Suprapubic skin (tissue), 3 donors: ENCODE data around the gene TFAP2A.

ENCODE experiments used
- EP300 ChIP-seq: sonication (generic); formaldehyde crosslinking; IDR thresholded peaks from one replicate; pipeline ENCODE4 v1.6.1; 2017; ENCODE audit warnings: antibody characterized with exemption
- TF ChIP-seq, protein P1 (sequence below), 2 donors: fragments of 200-600 bp in 1 of 2; fragments of 450-650 bp in 1 of 2; sonication (generic) in 1 of 2; IDR thresholded peaks; one replicate each; pipeline ENCODE4 v1.5.1; 2016 to 2019; ENCODE audit warnings: antibody characterized with exemption in 2 of 2, mild to moderate bottlenecking in 1 of 2, moderate library complexity in 1 of 2

DNA sequence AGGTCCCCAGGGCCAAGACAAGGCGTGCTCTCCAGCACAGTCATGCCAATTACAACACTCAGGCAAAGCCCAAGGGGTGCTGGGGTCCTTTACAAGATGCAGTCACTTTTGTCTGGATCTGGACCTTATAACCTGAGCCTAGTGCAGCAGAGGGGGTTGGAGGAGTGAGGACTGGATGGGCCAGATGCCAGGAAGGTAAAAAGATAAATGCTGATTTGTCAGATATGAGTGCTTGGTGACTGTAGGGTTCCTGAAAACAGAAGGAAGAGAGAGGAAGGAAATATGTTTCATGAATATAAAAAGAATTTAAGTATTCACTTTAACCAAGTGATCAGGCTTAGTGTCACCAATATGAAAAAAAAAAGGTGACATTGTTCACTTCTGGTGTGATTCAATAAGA, 43.4 kb upstream of the TFAP2A start:
- TF ChIP-seq, protein P1, sequence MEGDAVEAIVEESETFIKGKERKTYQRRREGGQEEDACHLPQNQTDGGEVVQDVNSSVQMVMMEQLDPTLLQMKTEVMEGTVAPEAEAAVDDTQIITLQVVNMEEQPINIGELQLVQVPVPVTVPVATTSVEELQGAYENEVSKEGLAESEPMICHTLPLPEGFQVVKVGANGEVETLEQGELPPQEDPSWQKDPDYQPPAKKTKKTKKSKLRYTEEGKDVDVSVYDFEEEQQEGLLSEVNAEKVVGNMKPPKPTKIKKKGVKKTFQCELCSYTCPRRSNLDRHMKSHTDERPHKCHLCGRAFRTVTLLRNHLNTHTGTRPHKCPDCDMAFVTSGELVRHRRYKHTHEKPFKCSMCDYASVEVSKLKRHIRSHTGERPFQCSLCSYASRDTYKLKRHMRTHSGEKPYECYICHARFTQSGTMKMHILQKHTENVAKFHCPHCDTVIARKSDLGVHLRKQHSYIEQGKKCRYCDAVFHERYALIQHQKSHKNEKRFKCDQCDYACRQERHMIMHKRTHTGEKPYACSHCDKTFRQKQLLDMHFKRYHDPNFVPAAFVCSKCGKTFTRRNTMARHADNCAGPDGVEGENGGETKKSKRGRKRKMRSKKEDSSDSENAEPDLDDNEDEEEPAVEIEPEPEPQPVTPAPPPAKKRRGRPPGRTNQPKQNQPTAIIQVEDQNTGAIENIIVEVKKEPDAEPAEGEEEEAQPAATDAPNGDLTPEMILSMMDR (IDR thresholded peaks at IDR 0.05): no peak
- TF ChIP-seq EP300: no peak
